ENCODE data around the gene RNASE12. TPM values are rescaled to one million over a fixed set of nuclear protein-coding genes. Genes with fewer than 3 reads are reported as not detected.

RNASE12 gene, protein sequence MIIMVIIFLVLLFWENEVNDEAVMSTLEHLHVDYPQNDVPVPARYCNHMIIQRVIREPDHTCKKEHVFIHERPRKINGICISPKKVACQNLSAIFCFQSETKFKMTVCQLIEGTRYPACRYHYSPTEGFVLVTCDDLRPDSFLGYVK
- total RNA-seq (2022; extraction: Qiagen RNA extraction): not detected in 5 replicates

DNA sequence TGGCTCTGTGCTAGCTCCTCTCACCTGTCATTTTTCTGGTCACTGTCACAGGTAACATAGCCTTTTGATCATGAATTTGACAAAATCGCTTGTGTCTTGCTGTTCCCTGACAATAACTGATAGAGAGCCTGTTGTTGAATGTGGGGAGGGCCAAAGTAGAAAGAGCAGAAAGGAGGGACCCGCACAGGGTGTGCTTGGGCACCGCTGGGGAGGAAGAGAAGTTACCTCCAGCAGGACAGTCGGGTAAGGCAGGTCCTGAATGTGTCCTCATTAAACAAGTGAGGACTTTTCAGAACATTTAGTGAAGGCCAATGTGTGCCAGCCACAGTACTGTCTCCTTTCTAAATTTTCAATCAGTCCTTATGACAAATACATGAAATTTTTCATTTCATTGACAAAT lies at the start of gene RNASE12:
Gene RNASE12 (minus strand): TSS at position 142 of the 400 bp plus-strand sequence. CDS start 653 bp downstream, outside the sequence.

DNA sequence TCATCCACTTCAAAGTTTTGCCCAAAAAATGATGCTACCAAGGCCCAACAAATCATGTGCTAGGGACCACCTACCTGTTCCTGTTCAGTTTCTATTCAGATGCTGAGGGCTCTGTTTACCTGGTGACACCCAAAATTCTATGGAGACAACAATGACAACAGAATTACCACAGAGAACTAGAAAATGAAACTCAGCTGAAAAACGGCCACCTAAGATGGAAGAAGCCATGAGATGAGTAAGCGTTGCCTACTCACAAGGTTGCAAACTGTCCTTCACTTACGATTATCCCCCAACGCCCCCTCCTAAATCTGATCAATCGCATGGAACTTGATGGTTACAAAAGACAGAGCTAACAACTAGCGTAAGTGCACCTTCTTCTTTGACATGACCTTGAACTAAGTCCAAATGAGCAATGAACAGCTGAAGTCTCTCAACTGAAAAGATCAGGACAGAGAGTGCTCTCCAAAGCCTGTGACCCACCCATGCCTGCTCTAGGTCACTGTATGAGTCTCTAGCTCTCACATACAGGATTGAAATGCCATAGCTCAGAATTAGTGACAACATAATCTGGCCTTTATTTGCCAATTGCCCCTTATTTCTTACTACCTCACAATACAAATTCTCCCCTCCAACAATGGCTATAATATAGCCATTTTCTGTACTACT lies 3.6 kb downstream of the RNASE12 start, which contains the start of gene RNASE11:
Gene RNASE11 (minus strand): TSS at position 513 of the 666 bp plus-strand sequence.

GRCh38 chr14:20560961-20561360 lies 30.2 kb downstream of the RNASE12 start, which contains the start of gene RNASE9:
Gene RNASE9, minus strand, starts transcription at chr14:20561047.

Other genes with a start within 250 kb of the RNASE12 start
- gene PARP2, start 247.7 kb downstream of the RNASE12 start, total RNA-seq (2022; extraction: Qiagen RNA extraction): 20.0 to 27.3 TPM (median 21.1 TPM) in 5 replicates
- 9.2 to 11.4 TPM (median 10.7 TPM) in 5 replicates for gene TEP1, start 177.9 kb downstream of the RNASE12 start, total RNA-seq (2022; extraction: Qiagen RNA extraction)
- 0.01 to 0.02 TPM in 2 of 5 replicates, not detected in the others for gene KLHL33, start 155.2 kb downstream of the RNASE12 start, total RNA-seq (2022; extraction: Qiagen RNA extraction)
- 24.8 to 26.9 TPM (median 26.0 TPM) in 5 replicates for gene OSGEP, start 136.6 kb downstream of the RNASE12 start, total RNA-seq (2022; extraction: Qiagen RNA extraction)
- gene APEX1, start 136.2 kb downstream of the RNASE12 start, total RNA-seq (2022; extraction: Qiagen RNA extraction): 256 to 269 TPM (median 260 TPM) in 5 replicates
- gene PIP4P1, start 129.9 kb downstream of the RNASE12 start, total RNA-seq (2022; extraction: Qiagen RNA extraction): 27.7 to 42.8 TPM (median 34.4 TPM) in 5 replicates
- 154 to 192 TPM (median 164 TPM) in 5 replicates for gene PNP, start 122.0 kb downstream of the RNASE12 start, total RNA-seq (2022; extraction: Qiagen RNA extraction)
- 0.13 to 0.35 TPM (median 0.22 TPM) in 5 replicates for gene RNASE10, start 85.8 kb downstream of the RNASE12 start, total RNA-seq (2022; extraction: Qiagen RNA extraction)
- gene RNASE9, start 30.3 kb downstream of the RNASE12 start, total RNA-seq (2022; extraction: Qiagen RNA extraction): not detected in 5 replicates
- gene RNASE11, start 3.4 kb downstream of the RNASE12 start, total RNA-seq (2022; extraction: Qiagen RNA extraction): not detected in 5 replicates
- not detected in 5 replicates for gene OR6S1, start 50.3 kb upstream of the RNASE12 start, total RNA-seq (2022; extraction: Qiagen RNA extraction)
- 5.5 to 8.9 TPM (median 8.1 TPM) in 5 replicates for gene RNASE4, start 93.2 kb upstream of the RNASE12 start, total RNA-seq (2022; extraction: Qiagen RNA extraction)
- 8.0 to 13.7 TPM (median 9.4 TPM) in 5 replicates for gene ANG, start 97.4 kb upstream of the RNASE12 start, total RNA-seq (2022; extraction: Qiagen RNA extraction)
- not detected in 5 replicates for gene EDDM3A, start 154.5 kb upstream of the RNASE12 start, total RNA-seq (2022; extraction: Qiagen RNA extraction)
- not detected in 5 replicates for gene EDDM3B, start 177.0 kb upstream of the RNASE12 start, total RNA-seq (2022; extraction: Qiagen RNA extraction)
- not detected in 5 replicates for gene RNASE6, start 189.9 kb upstream of the RNASE12 start, total RNA-seq (2022; extraction: Qiagen RNA extraction)
- 0.15 to 0.57 TPM (median 0.25 TPM) in 5 replicates for gene RNASE1, start 211.5 kb upstream of the RNASE12 start, total RNA-seq (2022; extraction: Qiagen RNA extraction)